ENCODE results near the gene MSL1. TPM values are rescaled to one million over a fixed set of nuclear protein-coding genes. Genes with fewer than 3 reads are reported as not detected.

MSL1 gene
- total and polyA plus RNA-seq, 10 donors: 52.6 to 154 (median 120) TPM

- Histone ChIP-seq H3K36me3 (no peaks in the 10 kb centered on the region), H3K27me3 (replicated peaks in 1 of 7) (no peaks in the 10 kb centered on the region), H3K27ac (peak overlapping the region; percentile 50 to 91 (median 86)), H3K4me3 (peak overlapping the region in 3 of 8 donors; percentile 5 to 42 (median 9)), H3K4me1 (peaks cover 56 to 77% (median 75%) of the 10 kb centered on the region in 6 donors), H3K9me3 (no peaks in the 10 kb centered on the region)
- peak; percentile 90 for DNase-seq
- WGBS, 5 donors: 0 to 5% (median 3%) methylated on average over 11 to 12 of the region's 12 CpGs
- no peak for TF ChIP-seq POLR2A (IDR thresholded peaks at IDR 0.05)
- peak; percentile 28 to 75 (median 73) for TF ChIP-seq POLR2AphosphoS5 (IDR thresholded peaks at IDR 0.05)
- TF ChIP-seq CTCF (IDR thresholded peaks at IDR 0.05 in 8 of 11, conservative IDR thresholded peaks at IDR 0.05 in 3 of 11): peak; percentile 70 to 92 (median 88)
- intact Hi-C loops (cut with DNase I; ENCODE audit: low total_unique reads): no loop called here
These were observed 10.3 kb upstream of the MSL1 start for GRCh38 chr17:40111221-40112128.

GRCh38 chr17:40112191-40112711 is 9.5 kb upstream of the MSL1 start:
- peak overlapping the region in 7 of 8 donors; percentile 78 to 91 (median 87) for H3K27ac ChIP-seq
- WGBS, 5 donors: 16 to 43% (median 26%) methylated on average over 2 of the region's 2 CpGs

DNA sequence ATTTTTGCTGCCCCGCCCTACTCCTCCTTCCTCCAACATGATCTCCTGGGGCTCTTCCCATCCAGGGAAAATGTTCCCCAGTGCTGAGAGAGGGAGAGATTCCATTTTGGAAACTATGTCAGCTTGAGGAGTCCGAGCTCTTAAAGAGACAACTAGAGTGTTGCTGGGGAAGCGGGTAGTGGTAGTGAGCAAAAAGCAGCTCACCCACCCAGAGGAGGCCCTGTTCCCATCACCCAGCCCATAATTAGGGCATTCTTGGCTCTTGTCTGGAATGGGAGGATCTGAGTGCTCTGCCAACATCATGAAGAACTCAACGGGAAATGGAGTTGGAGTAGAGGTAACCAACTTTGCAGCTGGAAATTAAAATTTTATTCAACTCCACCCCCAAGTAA is 9.1 kb upstream of the MSL1 start:
- DNase-seq: no peak
- no peaks in the 10 kb centered on the region for H3K36me3 ChIP-seq
- H3K4me1 ChIP-seq: peaks cover 43 to 66% (median 62%) of the 10 kb centered on the region in 6 donors
- H3K27me3 ChIP-seq (replicated peaks in 1 of 7): no peaks in the 10 kb centered on the region
- no peaks in the 10 kb centered on the region for H3K9me3 ChIP-seq
- WGBS, 5 donors: 59 to 75% (median 69%) methylated on average over 4 of the region's 4 CpGs
- no peak for TF ChIP-seq POLR2A (IDR thresholded peaks at IDR 0.05)
- no peak for TF ChIP-seq CTCF (IDR thresholded peaks at IDR 0.05 in 8 of 11, conservative IDR thresholded peaks at IDR 0.05 in 3 of 11)
- TF ChIP-seq POLR2AphosphoS5 (IDR thresholded peaks at IDR 0.05): no peak
- no peak overlapping the region for H3K4me3 ChIP-seq
- intact Hi-C loops (cut with DNase I; ENCODE audit: low total_unique reads): no loop called here
- H3K27ac ChIP-seq: peak overlapping the region in 7 of 8 donors; percentile 78 to 91 (median 87)

More at GRCh38 chr17:40112191-40112711, 9.5 kb upstream of the MSL1 start:
- Histone ChIP-seq H3K27me3 (replicated peaks in 1 of 7) (no peaks in the 10 kb centered on the region), H3K9me3 (no peaks in the 10 kb centered on the region), H3K4me1 (peaks cover 48 to 70% (median 67%) of the 10 kb centered on the region in 6 donors), H3K36me3 (no peaks in the 10 kb centered on the region), H3K4me3 (peak overlapping the region in 1 of 8 donors; percentile 42)
- TF ChIP-seq POLR2A (IDR thresholded peaks at IDR 0.05) (no peak), POLR2AphosphoS5 (IDR thresholded peaks at IDR 0.05) (no peak), CTCF (IDR thresholded peaks at IDR 0.05 in 8 of 11, conservative IDR thresholded peaks at IDR 0.05 in 3 of 11) (no peak)
- intact Hi-C loops (cut with DNase I; ENCODE audit: low total_unique reads): no loop called here
- DNase-seq: no peak
